ENCODE results near the gene GRAP.

GRAP gene

DNA sequence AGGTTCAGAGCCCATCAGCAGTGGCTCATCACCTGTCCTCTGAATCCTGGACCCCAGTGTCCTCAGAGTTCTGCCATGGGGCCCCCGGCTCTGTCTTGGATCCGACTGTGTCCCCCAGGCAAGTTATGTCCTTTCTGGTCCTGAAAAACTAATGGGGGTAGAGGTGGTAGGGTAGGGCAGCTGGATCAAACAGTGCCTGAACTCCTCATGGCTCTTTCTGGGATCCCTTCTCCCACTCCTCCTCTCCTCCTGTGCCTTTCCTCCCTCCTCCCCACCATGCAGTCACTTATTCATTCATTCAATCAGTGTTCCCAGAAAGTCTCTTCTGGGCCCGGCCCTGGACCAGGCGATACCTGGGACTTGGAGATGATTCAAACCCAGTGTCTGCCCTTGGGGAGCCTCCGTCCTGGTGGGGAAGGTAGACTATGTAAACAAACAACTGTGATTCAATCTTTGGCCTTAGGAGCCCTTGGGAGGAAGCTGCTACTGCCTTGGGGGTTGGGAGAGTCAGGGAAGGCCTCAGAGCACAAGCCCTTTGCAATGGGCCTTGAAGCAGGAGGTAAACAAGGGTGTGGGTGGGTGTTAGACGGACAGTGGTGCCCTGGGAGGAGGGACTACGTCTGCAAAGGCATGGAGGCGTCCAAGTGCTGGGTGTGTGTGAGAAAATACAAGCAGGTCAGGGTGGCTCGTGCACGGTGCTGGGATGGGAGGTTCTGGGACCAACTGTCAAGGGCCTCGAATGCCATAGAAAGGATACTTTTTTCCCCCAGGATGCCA is 35.8 kb downstream of the GRAP start:
- Histone ChIP-seq H3K9ac (ENCODE audit: insufficient read length) (no peak overlapping the region), H3K4me3 (no peak overlapping the region), H3K36me3 (ENCODE audit: insufficient read depth, low read length) (no peaks in the 10 kb centered on the region), H3K9me3 (ENCODE audit: low read depth, low read length) (no peaks in the 10 kb centered on the region), H3K27ac (no peak overlapping the region)
- no peak for TF ChIP-seq EZH2 (IDR thresholded peaks at IDR 0.05)
- DNase-seq (ENCODE audit: low read depth, low spot score): no peak

DNA sequence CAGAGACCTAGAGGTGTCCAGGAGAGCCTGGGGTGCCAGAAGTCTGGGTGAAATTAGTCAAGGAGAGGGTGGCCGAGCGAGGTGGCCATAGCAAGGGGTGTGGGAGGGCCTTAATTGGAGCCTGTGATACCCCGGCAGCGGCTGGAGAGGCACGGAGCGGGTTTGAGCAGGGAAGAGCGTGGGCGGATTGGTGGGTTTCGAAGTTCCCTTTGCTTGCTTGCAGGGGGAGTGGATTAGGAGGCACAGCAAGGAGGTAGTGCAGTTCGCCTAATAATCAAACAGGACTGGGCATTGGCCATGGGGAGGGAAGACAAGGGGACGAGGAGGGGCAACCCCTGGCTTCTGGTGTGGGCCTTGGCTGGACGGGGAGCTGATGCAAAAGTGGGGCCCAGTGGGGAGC is 36.8 kb downstream of the GRAP start:
- Histone ChIP-seq H3K9ac (ENCODE audit: insufficient read length) (no peak overlapping the region), H3K9me3 (ENCODE audit: low read depth, low read length) (no peaks in the 10 kb centered on the region), H3K27ac (no peak overlapping the region), H3K4me3 (no peak overlapping the region), H3K36me3 (ENCODE audit: insufficient read depth, low read length) (no peaks in the 10 kb centered on the region)
- no peak for DNase-seq (ENCODE audit: low read depth, low spot score)
- TF ChIP-seq FOXP2 (optimal IDR thresholded peaks at IDR 0.05; ENCODE audit: control extremely low read depth, extremely low read length, insufficient read depth) (no peak), EZH2 (IDR thresholded peaks at IDR 0.05) (no peak), POLR2AphosphoS5 (IDR thresholded peaks at IDR 0.05; ENCODE audit: borderline replicate concordance, low read depth, low read length) (no peak)

DNA sequence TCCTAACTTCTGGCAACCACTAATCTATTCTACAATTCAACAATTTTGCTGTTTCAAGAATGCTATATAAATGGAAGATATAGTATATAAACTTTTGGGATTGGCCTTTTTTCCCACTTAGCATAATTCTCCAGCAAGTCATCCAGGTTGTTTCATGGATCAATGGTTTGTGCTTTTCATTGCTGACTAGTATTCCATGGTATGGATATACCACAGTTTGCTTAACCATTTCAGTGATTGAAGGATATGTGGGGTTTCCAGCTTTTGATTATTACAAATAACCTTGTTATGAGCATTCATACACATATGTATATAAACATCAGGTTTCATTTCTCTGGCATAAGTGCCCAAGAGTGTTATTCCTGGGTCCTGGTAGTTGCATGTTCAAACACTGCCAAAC is 40.1 kb downstream of the GRAP start:
- Histone ChIP-seq H3K9me3 (ENCODE audit: low read depth, low read length) (no peaks in the 10 kb centered on the region), H3K9ac (ENCODE audit: insufficient read length) (no peak overlapping the region), H3K36me3 (ENCODE audit: insufficient read depth, low read length) (no peaks in the 10 kb centered on the region), H3K4me3 (no peak overlapping the region), H3K27ac (no peak overlapping the region)
- TF ChIP-seq EZH2 (IDR thresholded peaks at IDR 0.05) (no peak), FOXP2 (optimal IDR thresholded peaks at IDR 0.05; ENCODE audit: control extremely low read depth, extremely low read length, insufficient read depth) (no peak), POLR2AphosphoS5 (IDR thresholded peaks at IDR 0.05; ENCODE audit: borderline replicate concordance, low read depth, low read length) (no peak)
- no peak for DNase-seq (ENCODE audit: low read depth, low spot score)

DNA sequence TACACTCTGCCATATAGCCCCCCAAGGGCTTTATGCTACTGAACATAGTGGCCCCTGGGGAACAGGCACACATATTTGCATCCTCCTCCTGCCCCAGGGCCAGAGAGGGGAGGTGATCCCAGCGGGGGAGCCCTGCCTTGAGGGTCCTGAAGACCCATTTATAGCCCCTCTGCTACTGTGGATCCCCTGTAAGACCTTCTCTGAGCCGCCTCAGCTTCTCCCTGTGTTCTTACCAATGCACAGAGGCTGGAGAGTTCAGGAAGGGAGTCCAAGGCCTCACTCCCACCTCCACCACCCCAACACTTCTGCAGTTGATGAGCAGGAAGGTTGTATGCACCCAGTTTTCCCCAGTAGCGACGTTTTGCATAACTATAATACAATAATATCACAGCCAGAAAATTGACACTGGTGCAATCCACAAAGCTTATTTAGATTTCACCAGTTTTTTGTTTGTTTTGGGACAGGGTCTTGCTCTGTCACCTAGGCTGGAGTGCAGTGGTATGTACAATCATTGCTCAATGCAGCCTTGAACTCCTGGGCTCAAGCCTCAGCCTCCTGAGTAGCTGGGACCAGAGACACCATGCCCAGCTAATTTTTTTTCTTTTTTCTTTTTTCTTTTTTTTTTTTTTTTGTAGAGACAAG is 40.8 kb downstream of the GRAP start:
- no peak overlapping the region for H3K27ac ChIP-seq
- TF ChIP-seq POLR2AphosphoS5 (IDR thresholded peaks at IDR 0.05; ENCODE audit: borderline replicate concordance, low read depth, low read length) (no peak), EZH2 (IDR thresholded peaks at IDR 0.05) (no peak), FOXP2 (optimal IDR thresholded peaks at IDR 0.05; ENCODE audit: control extremely low read depth, extremely low read length, insufficient read depth) (no peak)

DNA sequence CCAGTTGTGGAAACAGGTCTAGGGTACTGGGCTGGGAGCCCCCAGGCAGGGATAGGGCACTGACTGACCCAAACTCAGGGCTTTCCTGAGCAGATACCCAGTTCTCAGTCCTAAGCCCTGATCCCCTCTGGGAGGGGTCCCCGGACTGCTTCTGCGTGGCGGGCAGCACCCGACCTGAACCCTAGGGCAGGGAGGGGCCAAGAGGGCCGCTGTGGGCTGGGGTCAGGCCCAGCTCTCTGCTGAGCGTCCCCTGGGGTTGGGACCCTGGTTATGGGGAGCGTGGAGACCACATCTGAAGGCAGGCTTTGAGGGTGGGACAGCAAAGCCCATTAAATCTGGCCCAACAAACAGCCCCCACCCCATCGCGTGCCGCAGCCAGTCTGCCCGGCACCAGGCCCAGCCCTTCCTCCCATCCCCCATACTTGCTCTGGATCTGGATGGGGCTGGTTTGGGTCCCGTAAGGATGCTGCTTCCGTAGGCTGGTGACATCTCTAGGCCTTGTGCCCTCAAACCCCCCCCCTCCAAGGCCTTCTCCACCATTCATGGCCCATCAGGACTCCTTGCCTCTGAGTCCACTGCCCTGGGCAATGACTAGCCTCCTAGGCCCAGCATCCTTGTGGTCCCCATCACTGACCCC is 41.5 kb downstream of the GRAP start:
- no peaks in the 10 kb centered on the region for H3K36me3 ChIP-seq (ENCODE audit: insufficient read depth, low read length)
- H3K27ac ChIP-seq: no peak overlapping the region
- H3K4me3 ChIP-seq: peak overlapping the region; percentile 78
- no peak for TF ChIP-seq FOXP2 (optimal IDR thresholded peaks at IDR 0.05; ENCODE audit: control extremely low read depth, extremely low read length, insufficient read depth)
- TF ChIP-seq EZH2 (IDR thresholded peaks at IDR 0.05): no peak
- no peak for TF ChIP-seq POLR2AphosphoS5 (IDR thresholded peaks at IDR 0.05; ENCODE audit: borderline replicate concordance, low read depth, low read length)
- peak overlapping the region; percentile 73 for H3K9ac ChIP-seq (ENCODE audit: insufficient read length)
- no peak for DNase-seq (ENCODE audit: low read depth, low spot score)
- no peaks in the 10 kb centered on the region for H3K9me3 ChIP-seq (ENCODE audit: low read depth, low read length)

More for the DNA sequence above, 40.8 kb downstream of the GRAP start:
- no peak for DNase-seq (ENCODE audit: low read depth, low spot score)
- no peaks in the 10 kb centered on the region for H3K9me3 ChIP-seq (ENCODE audit: low read depth, low read length)
- H3K9ac ChIP-seq (ENCODE audit: insufficient read length): no peak overlapping the region
- no peaks in the 10 kb centered on the region for H3K36me3 ChIP-seq (ENCODE audit: insufficient read depth, low read length)
- H3K4me3 ChIP-seq: no peak overlapping the region

DNA sequence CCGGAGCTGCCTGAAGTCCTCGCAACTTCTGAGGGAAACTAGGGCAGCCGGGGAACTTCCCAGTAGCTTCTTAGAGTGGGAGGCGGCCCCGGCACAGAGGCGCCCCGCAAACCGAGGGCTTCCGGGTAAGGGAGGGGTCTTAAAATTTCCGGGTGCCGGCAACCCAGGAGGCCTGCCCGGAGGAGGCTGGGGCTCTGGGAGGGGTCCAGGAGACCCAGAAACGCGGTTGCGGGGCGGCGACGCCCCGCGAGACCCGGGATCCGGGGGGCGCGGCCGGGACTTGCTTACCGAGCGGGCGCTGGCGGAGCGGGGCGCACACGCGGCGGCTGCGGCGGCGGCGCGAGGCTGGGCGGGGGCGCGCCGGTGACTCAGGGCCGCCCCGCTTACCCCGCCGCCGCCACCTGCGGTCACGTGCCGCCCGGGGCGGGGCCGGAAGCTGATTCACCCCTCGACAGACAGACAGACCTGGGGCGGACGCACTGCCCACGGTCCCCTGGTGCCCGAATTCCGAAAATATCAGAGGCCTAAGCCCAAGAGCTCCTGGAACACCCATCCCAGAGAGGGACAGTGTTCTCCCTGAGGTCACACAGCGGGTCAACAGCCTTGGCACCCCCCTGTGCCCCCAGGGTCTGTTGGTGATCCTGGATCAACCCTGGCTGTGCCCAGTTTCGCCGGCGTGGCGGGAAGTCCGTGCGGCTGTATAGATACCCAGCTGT is 42.2 kb downstream of the GRAP start, which contains the start of gene FAM83G:
FAM83G (minus strand) TSS at position 344 of the 716 bp plus-strand sequence. CDS start 723 bp downstream, outside the sequence.
- Histone ChIP-seq H3K27ac (no peak within 1 kb of the TSS), H3K36me3 (ENCODE audit: insufficient read depth, low read length) (no peaks in the 10 kb centered on the region), H3K4me3 (peak within 1 kb of the TSS; percentile 78), H3K9ac (ENCODE audit: insufficient read length) (peak within 1 kb of the TSS; percentile 73), H3K9me3 (ENCODE audit: low read depth, low read length) (no peaks in the 10 kb centered on the region)
- TF ChIP-seq FOXP2 (optimal IDR thresholded peaks at IDR 0.05; ENCODE audit: control extremely low read depth, extremely low read length, insufficient read depth): no peak
- TF ChIP-seq POLR2AphosphoS5 (IDR thresholded peaks at IDR 0.05; ENCODE audit: borderline replicate concordance, low read depth, low read length): no peak
- no peak for TF ChIP-seq EZH2 (IDR thresholded peaks at IDR 0.05)
- DNase-seq (ENCODE audit: low read depth, low spot score): no peak

DNA sequence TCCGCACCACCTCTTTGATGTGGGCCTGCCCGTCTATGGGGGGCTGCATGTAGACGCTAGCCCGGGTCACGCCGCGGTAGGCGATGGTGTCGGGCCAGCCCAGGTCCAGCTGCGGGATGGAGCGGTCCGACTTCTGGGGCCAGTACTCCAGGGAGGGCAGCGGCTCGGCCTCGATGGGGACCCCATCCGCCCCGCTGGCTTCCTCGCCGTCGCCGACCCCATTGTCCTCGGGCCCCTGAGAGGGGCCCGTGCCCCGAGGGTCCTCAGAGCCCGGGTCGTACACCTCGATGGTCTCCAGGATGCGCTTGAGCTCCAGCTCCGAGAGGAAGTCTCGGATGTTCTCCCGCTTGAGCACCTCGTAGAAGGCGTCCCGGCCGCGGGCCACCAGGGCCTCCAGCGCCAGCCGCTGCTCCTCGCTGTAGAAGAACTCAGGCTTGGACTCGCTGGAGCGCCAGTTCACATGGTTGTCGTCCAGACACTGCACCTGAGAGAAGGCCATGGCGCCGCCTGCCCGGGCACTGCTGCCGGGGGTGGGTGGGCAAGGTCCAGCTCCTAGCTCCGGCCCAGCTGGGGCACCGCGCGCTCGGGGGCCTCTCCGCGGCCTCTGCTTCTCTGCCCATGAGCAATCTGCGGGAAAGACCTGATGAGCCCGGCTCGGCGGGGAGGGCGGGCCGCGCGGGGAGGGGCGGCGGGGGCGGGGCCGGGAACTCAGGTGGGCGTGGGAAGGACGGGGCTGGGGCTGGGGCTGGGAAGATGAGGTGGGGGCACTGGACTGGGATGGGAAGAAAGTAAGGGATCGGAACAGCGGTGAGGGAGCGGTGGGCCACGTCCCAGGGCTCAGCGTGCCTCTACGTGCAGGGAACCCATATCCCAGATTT is 43.0 kb downstream of the GRAP start:
- TF ChIP-seq POLR2AphosphoS5 (IDR thresholded peaks at IDR 0.05; ENCODE audit: borderline replicate concordance, low read depth, low read length): no peak
- TF ChIP-seq FOXP2 (optimal IDR thresholded peaks at IDR 0.05; ENCODE audit: control extremely low read depth, extremely low read length, insufficient read depth): no peak
- TF ChIP-seq EZH2 (IDR thresholded peaks at IDR 0.05): no peak
- DNase-seq (ENCODE audit: low read depth, low spot score): no peak
- no peaks in the 10 kb centered on the region for H3K36me3 ChIP-seq (ENCODE audit: insufficient read depth, low read length)
- H3K4me3 ChIP-seq: peak overlapping the region; percentile 78
- H3K27ac ChIP-seq: no peak overlapping the region
- H3K9ac ChIP-seq (ENCODE audit: insufficient read length): peak overlapping the region; percentile 71
- no peaks in the 10 kb centered on the region for H3K9me3 ChIP-seq (ENCODE audit: low read depth, low read length)

All from SK-N-MC (cell line).